GM19351 (cell line): Measurements from ENCODE around the gene BRF1.

Experiments
- ATAC-seq: cut with Tn5 transposase; IDR thresholded peaks from one replicate; pipeline ENCODE4 v1.9.1; 2021; ENCODE audit warnings: mild to moderate bottlenecking, moderate library complexity; ENCODE audit not compliant: unreplicated experiment

BRF1 gene

GRCh38 chr14:105178868-105179140 is 122.0 kb downstream of the BRF1 start:
- ATAC-seq = no peak

GRCh38 chr14:105178069-105178867 is 122.5 kb downstream of the BRF1 start:
- ATAC-seq = no peak

GRCh38 chr14:105177082-105177481 is 123.7 kb downstream of the BRF1 start:
- ATAC-seq = no peak

GRCh38 chr14:105176513-105176912 is 124.3 kb downstream of the BRF1 start:
- ATAC-seq = no peak

- ATAC-seq = no peak
Measured at GRCh38 chr14:105173901-105174894, 126.6 kb downstream of the BRF1 start.

- no peak for ATAC-seq
Measured at GRCh38 chr14:105173145-105173544, 127.7 kb downstream of the BRF1 start.

- no peak for ATAC-seq
Measured at GRCh38 chr14:105172476-105172875, 128.3 kb downstream of the BRF1 start.

GRCh38 chr14:105171004-105171673 is 129.7 kb downstream of the BRF1 start:
- ATAC-seq = no peak

- no peak for ATAC-seq
Measured at GRCh38 chr14:105169776-105170655, 130.8 kb downstream of the BRF1 start.

- ATAC-seq = no peak
Measured at GRCh38 chr14:105168979-105169507, 131.8 kb downstream of the BRF1 start.

- ATAC-seq = no peak
Measured at GRCh38 chr14:105168496-105168978, 132.3 kb downstream of the BRF1 start, which contains the start of gene JAG2. JAG2 (minus strand) TSS chr14:105168776; CDS start chr14:105168420, 356 bp downstream.

- ATAC-seq = no peak
Measured at GRCh38 chr14:105168093-105168420, 132.7 kb downstream of the BRF1 start.

GRCh38 chr14:105167303-105168092 is 133.3 kb downstream of the BRF1 start:
- no peak for ATAC-seq

- ATAC-seq = no peak
Measured at GRCh38 chr14:105166571-105167302, 134.1 kb downstream of the BRF1 start.

GRCh38 chr14:105165761-105166485 is 134.9 kb downstream of the BRF1 start:
- no peak for ATAC-seq

GRCh38 chr14:105165134-105165704 is 135.6 kb downstream of the BRF1 start:
- no peak for ATAC-seq

GRCh38 chr14:105163040-105163742 is 137.6 kb downstream of the BRF1 start:
- ATAC-seq = no peak
